HCT116 (cell line): Measurements from ENCODE around the gene SLC47A1.

Experiments
- EZH2phosphoT487 ChIP-seq: fragments of 200-600 bp; IDR thresholded peaks from 2 replicates; pipeline ENCODE4 v1.6.1; 2018; ENCODE audit warnings: antibody characterized with exemption, borderline replicate concordance
- POLR2A ChIP-seq: IDR thresholded peaks from 2 replicates; pipeline ENCODE4 v1.7.0; 2011; ENCODE audit warnings: borderline replicate concordance; ENCODE audit not compliant: insufficient read depth, insufficient read length; ENCODE audit errors: extremely low read depth
- TCF7L2 ChIP-seq: IDR thresholded peaks from 2 replicates; pipeline ENCODE4 v1.7.0; 2011; ENCODE audit warnings: borderline replicate concordance, inconsistent platforms; ENCODE audit not compliant: insufficient read depth, insufficient read length; ENCODE audit errors: extremely low read depth
- YY1 ChIP-seq: IDR thresholded peaks from 2 replicates; pipeline ENCODE4 v1.6.1; 2011; ENCODE audit warnings: low read length, low read depth, moderate library complexity, mild to moderate bottlenecking; ENCODE audit not compliant: insufficient replicate concordance; ENCODE audit errors: extremely low read depth
- ZNF274 ChIP-seq: fragments of 200-500 bp; sonication (Bioruptor generic); IDR thresholded peaks from 2 replicates; pipeline ENCODE4 v1.6.1; 2014; ENCODE audit warnings: mild to moderate bottlenecking, low read depth, low read length, inconsistent platforms
- TF ChIP-seq, protein P1 (sequence below), 3 experiments: fragments of 200-600 bp in 1 of 3; sonication (generic) in 1 of 3; IDR thresholded peaks in 2 of 3; conservative IDR thresholded peaks in 1 of 3; 2 replicates each; pipeline ENCODE4 v1.5.1; 2012 to 2017; ENCODE audit warnings: low read depth in 2 of 3, low read length in 2 of 3, antibody characterized with exemption in 1 of 3, borderline replicate concordance in 1 of 3, control low read depth in 1 of 3, mild to moderate bottlenecking in 1 of 3, mixed read lengths in 1 of 3, mixed run types in 1 of 3, moderate library complexity in 1 of 3; ENCODE audit not compliant: insufficient read depth in 1 of 3

DNA sequence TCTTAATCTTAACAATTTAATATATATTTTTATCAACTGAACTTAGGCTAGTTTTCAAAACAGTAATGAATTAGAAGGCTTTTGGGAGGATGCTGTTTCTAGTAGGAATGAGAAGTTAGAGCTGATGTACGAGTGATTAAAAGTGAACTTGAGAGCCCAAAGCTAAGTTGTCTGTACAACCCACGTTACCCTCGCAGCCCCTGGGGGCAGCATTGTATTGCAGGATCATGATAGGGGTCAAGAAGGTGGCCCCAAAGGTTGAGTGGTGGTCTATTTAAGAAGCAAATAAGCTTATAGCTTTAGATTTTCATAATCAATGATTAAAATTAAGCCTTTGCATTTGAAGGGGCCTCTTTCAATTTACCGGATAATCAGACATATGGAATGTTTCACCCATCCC is 81.2 kb downstream of the SLC47A1 start:
- TF ChIP-seq YY1 (no peak), POLR2A (no peak), TCF7L2 (no peak), EZH2phosphoT487 (no peak), ZNF274 (no peak)
- TF ChIP-seq, protein P1, sequence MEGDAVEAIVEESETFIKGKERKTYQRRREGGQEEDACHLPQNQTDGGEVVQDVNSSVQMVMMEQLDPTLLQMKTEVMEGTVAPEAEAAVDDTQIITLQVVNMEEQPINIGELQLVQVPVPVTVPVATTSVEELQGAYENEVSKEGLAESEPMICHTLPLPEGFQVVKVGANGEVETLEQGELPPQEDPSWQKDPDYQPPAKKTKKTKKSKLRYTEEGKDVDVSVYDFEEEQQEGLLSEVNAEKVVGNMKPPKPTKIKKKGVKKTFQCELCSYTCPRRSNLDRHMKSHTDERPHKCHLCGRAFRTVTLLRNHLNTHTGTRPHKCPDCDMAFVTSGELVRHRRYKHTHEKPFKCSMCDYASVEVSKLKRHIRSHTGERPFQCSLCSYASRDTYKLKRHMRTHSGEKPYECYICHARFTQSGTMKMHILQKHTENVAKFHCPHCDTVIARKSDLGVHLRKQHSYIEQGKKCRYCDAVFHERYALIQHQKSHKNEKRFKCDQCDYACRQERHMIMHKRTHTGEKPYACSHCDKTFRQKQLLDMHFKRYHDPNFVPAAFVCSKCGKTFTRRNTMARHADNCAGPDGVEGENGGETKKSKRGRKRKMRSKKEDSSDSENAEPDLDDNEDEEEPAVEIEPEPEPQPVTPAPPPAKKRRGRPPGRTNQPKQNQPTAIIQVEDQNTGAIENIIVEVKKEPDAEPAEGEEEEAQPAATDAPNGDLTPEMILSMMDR (IDR thresholded peaks at IDR 0.05 in 2 of 3, conservative IDR thresholded peaks at IDR 0.05 in 1 of 3; ENCODE audit: borderline replicate concordance in 1 of 3, insufficient read depth in 1 of 3, low read depth in 2 of 3, low read length in 2 of 3) = peak in 1 of 3 experiments; percentile 3; a peak in 1 of 6 replicates
